Lung (tissue), 12 donors: Measurements from ENCODE around the gene TOX2. TPM values are rescaled to one million over a fixed set of nuclear protein-coding genes. Genes with fewer than 3 reads are reported as not detected.

Experiments
- ATAC-seq: fragments of 200-7000 bp; cut with Tn5 transposase; one replicate; pipeline ENCODE4 v1.9.1; 2020; ENCODE audit warnings: moderate number of reproducible peaks; ENCODE audit not compliant: insufficient read depth, low FRiP score
- DNase-seq, 3 donors: peaks; one replicate each; pipeline ENCODE4 v3.0.0-alpha.2; 2013 to 2017
- H3K27ac ChIP-seq, 2 donors: one replicate each; pipeline ENCODE4 v1.5.1; 2013; ENCODE audit warnings: mild to moderate bottlenecking in 2 of 2, moderate library complexity in 2 of 2, control low read depth in 1 of 2, inconsistent platforms in 1 of 2, low read depth in 1 of 2, low read length in 1 of 2
- H3K27me3 ChIP-seq, 3 donors: one replicate each; pipeline ENCODE4 v1.5.1; 2013; ENCODE audit warnings: low read length in 2 of 3; ENCODE audit not compliant: control insufficient read depth in 3 of 3, insufficient read depth in 3 of 3
- H3K36me3 ChIP-seq, 4 donors: one replicate each; pipeline ENCODE4 v1.5.1; 2013; ENCODE audit warnings: low read length in 4 of 4, mild to moderate bottlenecking in 1 of 4, moderate library complexity in 1 of 4; ENCODE audit not compliant: control insufficient read depth in 4 of 4, insufficient read depth in 4 of 4
- H3K4me1 ChIP-seq, 5 donors: one replicate each; pipeline ENCODE4 v1.5.1; 2013; ENCODE audit warnings: low read length in 5 of 5, mild to moderate bottlenecking in 2 of 5, moderate library complexity in 1 of 5; ENCODE audit not compliant: control insufficient read depth in 5 of 5, insufficient read depth in 5 of 5
- H3K4me3 ChIP-seq: one replicate; pipeline ENCODE4 v1.5.1; 2013; ENCODE audit warnings: mild to moderate bottlenecking, control low read depth, moderate library complexity
- H3K9ac ChIP-seq, 2 donors: one replicate each; pipeline ENCODE4 v1.5.1; 2013; ENCODE audit warnings: low read length in 2 of 2, control low read depth in 1 of 2; ENCODE audit not compliant: insufficient read depth in 1 of 2
- H3K9me3 ChIP-seq, 4 donors: one replicate each; pipeline ENCODE4 v1.5.1; 2013; ENCODE audit warnings: low read length in 3 of 4, mild to moderate bottlenecking in 1 of 4, moderate library complexity in 1 of 4; ENCODE audit not compliant: control insufficient read depth in 4 of 4, insufficient read depth in 3 of 4
- WGBS, 2 donors: extraction: QIAGEN DNeasy Blood & Tissue Kit; methylation state at CpG; one replicate each; pipeline ENCODE4 v1.1.7; 2013; 5-methylcytosine and 5-hydroxymethylcytosine counted together
- polyA plus RNA-seq, 2 donors: library from polyadenylated mRNA; stranded (reverse); fragments of 200-250 nt; gene quantifications; one replicate each; pipeline ENCODE4 v1.2.1, GENCODE V29; 2013
- total RNA-seq, 2 donors: library from RNA; depleted of rRNA in 1 of 2; stranded (reverse); fragments of >200 nt in 1 of 2; gene quantifications; one replicate each; pipeline ENCODE4 v1.2.1, GENCODE V29; 2014 to 2021
- TF ChIP-seq, protein P1 (sequence below): IDR thresholded peaks from 2 replicates; pipeline ENCODE4 v1.5.1; 2012; ENCODE audit warnings: mild to moderate bottlenecking; ENCODE audit errors: control extremely low read depth, extremely low read depth
- donor health status: control.
- donor health status: control.
- donor health status: Bipolar disorder and iron deficiency.
- donor health status: healthy.
- donor health status: DM: yes; HTN: yes; CAD: no.

The TOX2 gene
- total and polyA plus RNA-seq, 4 donors: 12.0 to 25.5 (median 16.6) TPM

DNA sequence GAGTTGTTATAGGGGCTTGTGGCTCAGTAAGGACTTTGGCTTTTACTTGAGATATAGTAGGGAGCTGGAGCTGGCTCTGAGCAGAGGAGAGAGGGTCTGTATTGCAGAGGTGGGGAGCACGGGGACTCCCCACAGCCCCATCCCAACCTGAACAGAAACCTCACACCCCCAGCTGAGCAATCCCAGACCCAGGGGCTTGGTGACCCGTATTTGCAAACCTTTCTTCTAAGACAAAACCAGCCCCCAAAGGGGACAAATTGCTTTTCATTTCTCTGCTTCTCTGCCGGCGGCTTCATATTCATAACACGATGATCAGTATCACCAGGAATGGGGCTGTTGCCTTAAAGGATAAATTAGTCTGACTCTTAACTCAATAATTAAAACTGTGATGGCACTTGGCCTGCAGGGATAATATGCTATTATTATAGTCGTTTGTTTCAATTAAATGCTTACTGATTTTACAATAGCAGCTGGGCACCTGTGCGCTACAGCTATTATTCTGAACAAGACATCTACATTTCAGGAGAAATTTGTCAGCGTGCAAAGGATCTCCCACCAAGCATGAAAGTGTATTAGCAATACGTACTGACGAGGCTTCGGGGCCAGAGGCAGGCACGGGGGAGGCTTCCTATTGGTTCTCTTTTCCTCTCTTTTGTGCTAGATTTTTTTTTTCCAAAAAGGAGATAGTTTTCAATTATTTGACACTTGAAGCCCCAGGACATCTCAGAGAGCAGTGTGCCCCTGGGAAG is 118.1 kb downstream of the TOX2 start:
- Histone ChIP-seq H3K27ac (no peak overlapping the region), H3K27me3 (peaks cover 0 to 2% (median 0%) of the 10 kb centered on the region in 3 donors), H3K4me3 (no peak overlapping the region), H3K36me3 (peaks cover 0 to 6% (median 0%) of the 10 kb centered on the region in 4 donors), H3K4me1 (peaks cover 0 to 2% (median 0%) of the 10 kb centered on the region in 5 donors), H3K9me3 (peaks cover 0 to 3% (median 0%) of the 10 kb centered on the region in 4 donors), H3K9ac (no peak overlapping the region)
- ATAC-seq (no peak), DNase-seq (no peak)
- TF ChIP-seq, protein P1, sequence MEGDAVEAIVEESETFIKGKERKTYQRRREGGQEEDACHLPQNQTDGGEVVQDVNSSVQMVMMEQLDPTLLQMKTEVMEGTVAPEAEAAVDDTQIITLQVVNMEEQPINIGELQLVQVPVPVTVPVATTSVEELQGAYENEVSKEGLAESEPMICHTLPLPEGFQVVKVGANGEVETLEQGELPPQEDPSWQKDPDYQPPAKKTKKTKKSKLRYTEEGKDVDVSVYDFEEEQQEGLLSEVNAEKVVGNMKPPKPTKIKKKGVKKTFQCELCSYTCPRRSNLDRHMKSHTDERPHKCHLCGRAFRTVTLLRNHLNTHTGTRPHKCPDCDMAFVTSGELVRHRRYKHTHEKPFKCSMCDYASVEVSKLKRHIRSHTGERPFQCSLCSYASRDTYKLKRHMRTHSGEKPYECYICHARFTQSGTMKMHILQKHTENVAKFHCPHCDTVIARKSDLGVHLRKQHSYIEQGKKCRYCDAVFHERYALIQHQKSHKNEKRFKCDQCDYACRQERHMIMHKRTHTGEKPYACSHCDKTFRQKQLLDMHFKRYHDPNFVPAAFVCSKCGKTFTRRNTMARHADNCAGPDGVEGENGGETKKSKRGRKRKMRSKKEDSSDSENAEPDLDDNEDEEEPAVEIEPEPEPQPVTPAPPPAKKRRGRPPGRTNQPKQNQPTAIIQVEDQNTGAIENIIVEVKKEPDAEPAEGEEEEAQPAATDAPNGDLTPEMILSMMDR: no peak
- WGBS, 2 donors: 90 to 92% methylated on average over 12 of the region's 12 CpGs

DNA sequence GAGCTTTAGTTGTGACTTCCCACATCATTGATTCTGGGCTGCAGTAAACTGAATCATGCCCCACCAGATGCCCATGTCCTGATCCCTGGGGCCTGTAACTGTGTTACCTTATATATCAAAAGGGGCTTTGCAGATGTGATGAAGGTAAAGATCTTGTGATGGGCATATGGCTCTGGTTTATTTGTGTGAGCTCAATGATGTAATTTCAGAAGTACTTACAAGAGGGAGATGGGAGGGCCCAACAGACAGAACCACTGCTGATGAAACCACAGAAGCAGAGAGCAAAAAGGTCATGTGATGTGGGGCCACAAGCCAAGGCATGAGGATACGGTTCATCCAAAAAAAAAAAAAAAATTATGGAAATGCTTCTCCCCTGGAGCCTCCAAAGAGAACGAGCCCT is 118.7 kb downstream of the TOX2 start:
- peaks cover 0 to 2% (median 0%) of the 10 kb centered on the region in 3 donors for H3K27me3 ChIP-seq
- peaks cover 0 to 3% (median 0%) of the 10 kb centered on the region in 4 donors for H3K9me3 ChIP-seq
- WGBS, 2 donors: 45 to 53% methylated on average over 2 of the region's 2 CpGs

DNA sequence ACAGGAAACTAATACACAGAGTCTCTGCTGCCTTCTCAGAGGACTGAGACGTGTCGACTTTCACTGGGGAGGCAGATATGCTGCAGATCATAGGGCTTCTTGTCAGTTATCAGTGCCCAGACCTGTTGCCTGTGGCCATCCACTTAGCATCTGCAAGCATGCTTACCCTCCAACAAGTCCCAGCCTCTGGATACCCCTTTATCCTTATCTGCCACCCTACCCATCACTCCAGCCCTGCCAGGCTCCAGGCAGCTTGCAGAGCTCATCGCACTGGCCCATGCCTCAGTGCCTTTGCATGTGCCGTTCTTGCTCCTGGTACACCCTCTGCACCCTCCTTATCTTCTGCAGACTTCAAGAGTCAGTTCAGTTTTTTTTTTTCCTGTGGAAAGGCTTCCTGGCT is 119.2 kb downstream of the TOX2 start:
- peaks cover 0 to 3% (median 0%) of the 10 kb centered on the region in 4 donors for H3K9me3 ChIP-seq
- peaks cover 0 to 6% (median 0%) of the 10 kb centered on the region in 3 donors for H3K27me3 ChIP-seq
- peaks cover 0 to 6% (median 0%) of the 10 kb centered on the region in 4 donors for H3K36me3 ChIP-seq
- DNase-seq: no peak
- no peak overlapping the region for H3K27ac ChIP-seq
- TF ChIP-seq, protein P1: no peak
- H3K9ac ChIP-seq: no peak overlapping the region
- peaks cover 0 to 2% (median 0%) of the 10 kb centered on the region in 5 donors for H3K4me1 ChIP-seq
- no peak for ATAC-seq
- 80 to 82% methylated on average over 4 of the region's 4 CpGs for WGBS, 2 donors
- H3K4me3 ChIP-seq: no peak overlapping the region

More for the DNA sequence above, 118.7 kb downstream of the TOX2 start:
- Histone ChIP-seq H3K27ac (no peak overlapping the region), H3K4me1 (peaks cover 0 to 2% (median 0%) of the 10 kb centered on the region in 5 donors), H3K9ac (no peak overlapping the region), H3K36me3 (peaks cover 0 to 6% (median 0%) of the 10 kb centered on the region in 4 donors), H3K4me3 (no peak overlapping the region)
- no peak for DNase-seq
- TF ChIP-seq, protein P1: no peak
- no peak for ATAC-seq
